ENCODE results near the gene PRR13.
"Not testable (repeated sequence)": the region's sequence is repeated elsewhere in the genome, so short reads cannot be mapped to it uniquely, and the experiment has no call there.

The PRR13 gene

GRCh38 chr12:53430116-53430515, 11.4 kb upstream of the PRR13 start:
- Histone ChIP-seq H3K4me3 (no peak overlapping the region), H3K27ac (no peak overlapping the region)

- no peak overlapping the region for H3K27ac ChIP-seq
- no peak overlapping the region for H3K4me3 ChIP-seq
These were observed 10.3 kb upstream of the PRR13 start for GRCh38 chr12:53431187-53431586.

GRCh38 chr12:53435326-53435725, 6.2 kb upstream of the PRR13 start:
- not testable (repeated sequence) for H3K27ac ChIP-seq, H3K4me3 ChIP-seq

GRCh38 chr12:53439582-53439981, 2.0 kb upstream of the PRR13 start:
- H3K27ac ChIP-seq, H3K4me3 ChIP-seq: not testable (repeated sequence)

- Histone ChIP-seq H3K4me3 (no peak overlapping the region), H3K27ac (peak overlapping the region in 1 of 21 experiments; percentile 6)
These were observed 2.4 kb downstream of the PRR13 start for GRCh38 chr12:53443955-53444354.

GRCh38 chr12:53444593-53445325, 3.2 kb downstream of the PRR13 start:
- not testable (repeated sequence) for H3K4me3 ChIP-seq, H3K27ac ChIP-seq

- H3K27ac ChIP-seq, result no peak overlapping the region
- H3K4me3 ChIP-seq, result no peak overlapping the region
These were observed 9.4 kb downstream of the PRR13 start for GRCh38 chr12:53450936-53451335.

- Histone ChIP-seq H3K4me3 (peak within 1 kb of the TSS; percentile 68 to 99 (median 77)), H3K27ac (peak within 1 kb of the TSS; percentile 78 to 99 (median 96))
These were observed 10.2 kb downstream of the PRR13 start, which contains the start of gene PCBP2 for GRCh38 chr12:53451661-53452158. TSS of gene PCBP2 (plus strand) at chr12:53452102. CDS start at chr12:53454801, 2,699 bp downstream.

GRCh38 chr12:53452159-53453077, 10.9 kb downstream of the PRR13 start:
- Histone ChIP-seq H3K4me3 (peak overlapping the region; percentile 68 to 99 (median 77)), H3K27ac (peak overlapping the region; percentile 78 to 99 (median 96))

- peak overlapping the region in 1 of 21 experiments; percentile 99 for H3K27ac ChIP-seq
- H3K4me3 ChIP-seq, result peak overlapping the region in 2 of 7 experiments; percentile 72 to 84
These were observed 12.6 kb downstream of the PRR13 start for GRCh38 chr12:53453953-53454640.

- Histone ChIP-seq H3K27ac (no peak overlapping the region), H3K4me3 (no peak overlapping the region)
These were observed 13.2 kb downstream of the PRR13 start for GRCh38 chr12:53454707-53455106.

- Histone ChIP-seq H3K4me3 (no peak overlapping the region), H3K27ac (no peak overlapping the region)
These were observed 15.3 kb downstream of the PRR13 start for GRCh38 chr12:53456654-53457366.

GRCh38 chr12:53459097-53459496, 17.6 kb downstream of the PRR13 start:
- H3K27ac ChIP-seq, result no peak overlapping the region

GRCh38 chr12:53461059-53461458, 19.5 kb downstream of the PRR13 start:
- no peak overlapping the region for H3K4me3 ChIP-seq
- H3K27ac ChIP-seq, result no peak overlapping the region

More at GRCh38 chr12:53459097-53459496, 17.6 kb downstream of the PRR13 start:
- no peak overlapping the region for H3K4me3 ChIP-seq

GRCh38 chr12:53461591-53461990, 20.1 kb downstream of the PRR13 start:
- Histone ChIP-seq H3K27ac (no peak overlapping the region), H3K4me3 (no peak overlapping the region)

- Histone ChIP-seq H3K27ac (peak overlapping the region in 1 of 21 experiments; percentile 6), H3K4me3 (no peak overlapping the region)
These were observed 21.4 kb downstream of the PRR13 start for GRCh38 chr12:53462935-53463334.

- Histone ChIP-seq H3K4me3 (no peak overlapping the region), H3K27ac (no peak overlapping the region)
These were observed 22.4 kb downstream of the PRR13 start for GRCh38 chr12:53463802-53464560.

- Histone ChIP-seq H3K27ac (no peak overlapping the region), H3K4me3 (no peak overlapping the region)
These were observed 23.3 kb downstream of the PRR13 start for GRCh38 chr12:53464685-53465418.

Measured in skin epidermis (tissue), 12 donors.